K562 (cell line): ENCODE results near the gene LATS1. TPM values are rescaled to one million over a fixed set of nuclear protein-coding genes. Genes with fewer than 3 reads are reported as not detected.

Source experiments
- ATF1 ChIP-seq, 2 experiments: fragments of 450-650 bp in 1 of 2; IDR thresholded peaks; 2 replicates each; pipeline ENCODE4 v1.6.1; 2016; ENCODE audit warnings: missing compliant biosample characterization in 1 of 2, missing genetic modification characterization in 1 of 2
- ETS1 ChIP-seq: conservative IDR thresholded peaks from 2 replicates; pipeline ENCODE4 v1.6.1; 2011; ENCODE audit warnings: low read depth, mild to moderate bottlenecking, low read length; ENCODE audit not compliant: control insufficient read depth
- FOSL1 ChIP-seq: fragments of 200-800 bp; sonication (Bioruptor generic); conservative IDR thresholded peaks from 2 replicates; pipeline ENCODE4 v1.6.1; 2016; ENCODE audit warnings: missing genetic modification characterization, missing compliant biosample characterization
- HDAC6 ChIP-seq: IDR thresholded peaks from 2 replicates; pipeline ENCODE4 v1.6.1; 2012; ENCODE audit warnings: low read depth, mild to moderate bottlenecking, control low read depth, inconsistent platforms, low read length, moderate library complexity
- MAFK ChIP-seq: IDR thresholded peaks from 2 replicates; pipeline ENCODE4 v1.6.1; 2011; ENCODE audit warnings: low read length, improper control_type of control experiment
- NFRKB ChIP-seq: fragments of 450-650 bp; IDR thresholded peaks from 2 replicates; pipeline ENCODE4 v1.6.1; 2016; ENCODE audit warnings: low read depth
- NONO ChIP-seq, 2 experiments: fragments of 200-400 bp in 1 of 2; fragments of 450-650 bp in 1 of 2; formaldehyde crosslinking in 1 of 2; IDR thresholded peaks; 2 replicates each; pipeline ENCODE4 v1.6.1; 2017; ENCODE audit warnings: low read depth in 2 of 2, mild to moderate bottlenecking in 2 of 2, moderate library complexity in 2 of 2, low read length in 1 of 2
- RBM39 ChIP-seq: fragments of 200-400 bp; formaldehyde crosslinking; optimal IDR thresholded peaks from 2 replicates; pipeline ENCODE3; 2018; ENCODE audit warnings: low read depth, low read length
- SNRNP70 ChIP-seq: fragments of 200-400 bp; formaldehyde crosslinking; optimal IDR thresholded peaks from 2 replicates; pipeline ENCODE3; 2017; ENCODE audit warnings: low read depth, low read length
- TARDBP ChIP-seq: fragments of 450-650 bp; IDR thresholded peaks from 2 replicates; pipeline ENCODE4 v1.6.1; 2016
- TCF15 ChIP-seq: fragments of 250-450 bp; sonication (Bioruptor Pico); IDR thresholded peaks from 2 replicates; pipeline ENCODE4 v1.8.0; 2022; ENCODE audit warnings: moderate library complexity, mild to moderate bottlenecking, inconsistent platforms
- TEAD4 ChIP-seq, 2 experiments: sonication (generic) in 1 of 2; formaldehyde crosslinking in 1 of 2; IDR thresholded peaks; 2 replicates each; pipeline versions ENCODE4 v1.6.1 to v1.8.0; 2012 to 2022; ENCODE audit warnings: borderline replicate concordance in 1 of 2, inconsistent platforms in 1 of 2, low read length in 1 of 2, mild to moderate bottlenecking in 1 of 2, missing genetic modification reagents in 1 of 2
- TGIF2 ChIP-seq: sonication (generic); formaldehyde crosslinking; IDR thresholded peaks from 2 replicates; pipeline ENCODE4 v1.8.1; 2022; ENCODE audit warnings: mild to moderate bottlenecking, missing genetic modification reagents, moderate library complexity
- ZC3H11A ChIP-seq: IDR thresholded peaks from 2 replicates; pipeline ENCODE4 v1.6.1; 2012; ENCODE audit warnings: low read depth, low read length, improper control_type of control experiment
- ZNF12 ChIP-seq: sonication (generic); formaldehyde crosslinking; IDR thresholded peaks from 2 replicates; pipeline ENCODE4 v1.4.0; 2020; ENCODE audit warnings: mild to moderate bottlenecking, missing genetic modification reagents
- ZNF79 ChIP-seq: fragments of 250-450 bp; sonication (Bioruptor Pico); IDR thresholded peaks from 2 replicates; pipeline ENCODE4 v1.4.0; 2020; ENCODE audit warnings: low read depth, mild to moderate bottlenecking, moderate library complexity
- polyA plus RNA-seq, 8 experiments: library from polyadenylated mRNA; depleted of rRNA in 4 of 8; stranded (reverse) in 5 of 8; unstranded in 3 of 8; fragments of >200 nt; fragmentation: Nextera tagmentation in 2 of 8; fragmentation: Illumina TruSeq in 1 of 8; extraction: Ambion mirVana in 2 of 8; extraction: Trizol in 1 of 8; gene quantifications; 2 replicates each; pipeline versions ENCODE4 v1.2.1 to v1.2.3, GENCODE V29; 2011 to 2014; ENCODE audit warnings: inconsistent platforms in 1 of 8, missing spikeins in 1 of 8
- total RNA-seq, 7 experiments: library from RNA; depleted of rRNA in 6 of 7; stranded (reverse); fragments of >200 nt in 6 of 7; fragmentation: Illumina TruSeq in 2 of 7; extraction: Trizol in 2 of 7; gene quantifications; 2 replicates each; pipeline versions ENCODE4 v1.2.1 to v1.2.3, GENCODE V29; 2011 to 2021; ENCODE audit warnings: low replicate concordance in 1 of 7
- TF ChIP-seq, protein P1 (sequence below): sonication (generic); formaldehyde crosslinking; IDR thresholded peaks from 2 replicates; pipeline ENCODE4 v1.8.0; 2023; ENCODE audit warnings: mild to moderate bottlenecking, missing genetic modification reagents
- TF ChIP-seq, protein P2 (sequence below): fragments of 200-400 bp; formaldehyde crosslinking; IDR thresholded peaks from 2 replicates; pipeline ENCODE4 v1.6.1; 2017; ENCODE audit warnings: mild to moderate bottlenecking, low read depth, low read length, moderate library complexity
- TF ChIP-seq, protein P3 (sequence below): sonication (generic); formaldehyde crosslinking; IDR thresholded peaks from 2 replicates; pipeline ENCODE4 v1.8.1; 2023; ENCODE audit warnings: mild to moderate bottlenecking, missing genetic modification reagents, moderate library complexity
- TF ChIP-seq, protein P4 (sequence below): fragments of 450-650 bp; formaldehyde crosslinking; IDR thresholded peaks from 2 replicates; pipeline ENCODE4 v1.4.0; 2020; ENCODE audit warnings: mild to moderate bottlenecking, moderate library complexity

Gene LATS1
- total and polyA plus RNA-seq, 9 of the 15 experiments (the other 6 are each of a cell fraction or from before 2014, with no cell fraction given) = 5.0 to 36.3 (median 18.4) TPM

DNA sequence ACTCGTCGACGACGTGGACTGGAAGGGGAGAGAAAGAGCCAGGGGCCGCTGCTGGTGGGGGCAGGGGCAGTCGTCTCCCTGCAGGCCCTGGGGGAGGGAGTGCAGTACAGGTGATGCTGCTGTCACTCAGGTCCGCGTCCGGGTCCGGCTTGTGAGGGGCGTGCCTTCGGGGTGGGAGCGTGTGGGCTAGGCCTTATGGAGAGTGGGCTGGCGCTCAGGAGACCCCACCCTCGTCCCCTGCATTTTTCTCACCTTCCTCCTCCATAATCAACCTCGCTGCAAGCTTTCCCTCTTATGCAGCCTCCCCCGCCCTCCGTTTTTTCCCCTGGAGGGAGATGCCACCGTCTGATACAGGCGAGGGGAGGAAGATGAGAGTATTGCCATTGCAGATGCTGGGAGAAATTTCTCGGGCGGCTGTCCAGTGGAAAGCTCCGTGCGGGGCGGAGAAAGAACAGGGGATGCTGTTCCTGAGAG, 32.3 kb upstream of the LATS1 start (continued):
- TF ChIP-seq, protein P1, sequence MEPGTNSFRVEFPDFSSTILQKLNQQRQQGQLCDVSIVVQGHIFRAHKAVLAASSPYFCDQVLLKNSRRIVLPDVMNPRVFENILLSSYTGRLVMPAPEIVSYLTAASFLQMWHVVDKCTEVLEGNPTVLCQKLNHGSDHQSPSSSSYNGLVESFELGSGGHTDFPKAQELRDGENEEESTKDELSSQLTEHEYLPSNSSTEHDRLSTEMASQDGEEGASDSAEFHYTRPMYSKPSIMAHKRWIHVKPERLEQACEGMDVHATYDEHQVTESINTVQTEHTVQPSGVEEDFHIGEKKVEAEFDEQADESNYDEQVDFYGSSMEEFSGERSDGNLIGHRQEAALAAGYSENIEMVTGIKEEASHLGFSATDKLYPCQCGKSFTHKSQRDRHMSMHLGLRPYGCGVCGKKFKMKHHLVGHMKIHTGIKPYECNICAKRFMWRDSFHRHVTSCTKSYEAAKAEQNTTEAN (CRISPR knock-in tag) = no peak
- TF ChIP-seq, protein P2, sequence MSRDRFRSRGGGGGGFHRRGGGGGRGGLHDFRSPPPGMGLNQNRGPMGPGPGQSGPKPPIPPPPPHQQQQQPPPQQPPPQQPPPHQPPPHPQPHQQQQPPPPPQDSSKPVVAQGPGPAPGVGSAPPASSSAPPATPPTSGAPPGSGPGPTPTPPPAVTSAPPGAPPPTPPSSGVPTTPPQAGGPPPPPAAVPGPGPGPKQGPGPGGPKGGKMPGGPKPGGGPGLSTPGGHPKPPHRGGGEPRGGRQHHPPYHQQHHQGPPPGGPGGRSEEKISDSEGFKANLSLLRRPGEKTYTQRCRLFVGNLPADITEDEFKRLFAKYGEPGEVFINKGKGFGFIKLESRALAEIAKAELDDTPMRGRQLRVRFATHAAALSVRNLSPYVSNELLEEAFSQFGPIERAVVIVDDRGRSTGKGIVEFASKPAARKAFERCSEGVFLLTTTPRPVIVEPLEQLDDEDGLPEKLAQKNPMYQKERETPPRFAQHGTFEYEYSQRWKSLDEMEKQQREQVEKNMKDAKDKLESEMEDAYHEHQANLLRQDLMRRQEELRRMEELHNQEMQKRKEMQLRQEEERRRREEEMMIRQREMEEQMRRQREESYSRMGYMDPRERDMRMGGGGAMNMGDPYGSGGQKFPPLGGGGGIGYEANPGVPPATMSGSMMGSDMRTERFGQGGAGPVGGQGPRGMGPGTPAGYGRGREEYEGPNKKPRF = no peak
- TF ChIP-seq NFRKB = no peak
- no peak for TF ChIP-seq ZNF12
- no peak for TF ChIP-seq NONO (IDR thresholded peaks at IDR 0.05; ENCODE audit: low read depth in 2 of 2, low read length in 1 of 2)
- TF ChIP-seq ZC3H11A = no peak
- no peak for TF ChIP-seq MAFK
- TF ChIP-seq ATF1 (CRISPR knock-in tag; IDR thresholded peaks at IDR 0.05) = 0 out of 2 replicates have a peak, but pooled peaks have one; percentile 1
- TF ChIP-seq ATF1 (tag; IDR thresholded peaks at IDR 0.05) = peak; percentile 45
- TF ChIP-seq TCF15 (CRISPR knock-in tag) = no peak
- no peak for TF ChIP-seq TARDBP
- no peak for TF ChIP-seq FOSL1 (tag)
- 0 out of 2 replicates have a peak, but pooled peaks have one; percentile 9 for TF ChIP-seq TGIF2 (CRISPR knock-in tag)
- no peak for TF ChIP-seq ZNF79 (CRISPR knock-in tag)
- TF ChIP-seq, protein P3, sequence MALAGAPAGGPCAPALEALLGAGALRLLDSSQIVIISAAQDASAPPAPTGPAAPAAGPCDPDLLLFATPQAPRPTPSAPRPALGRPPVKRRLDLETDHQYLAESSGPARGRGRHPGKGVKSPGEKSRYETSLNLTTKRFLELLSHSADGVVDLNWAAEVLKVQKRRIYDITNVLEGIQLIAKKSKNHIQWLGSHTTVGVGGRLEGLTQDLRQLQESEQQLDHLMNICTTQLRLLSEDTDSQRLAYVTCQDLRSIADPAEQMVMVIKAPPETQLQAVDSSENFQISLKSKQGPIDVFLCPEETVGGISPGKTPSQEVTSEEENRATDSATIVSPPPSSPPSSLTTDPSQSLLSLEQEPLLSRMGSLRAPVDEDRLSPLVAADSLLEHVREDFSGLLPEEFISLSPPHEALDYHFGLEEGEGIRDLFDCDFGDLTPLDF (CRISPR knock-in tag) = 0 out of 2 replicates have a peak, but pooled peaks have one; percentile 43
- TF ChIP-seq RBM39 = peak; percentile 69
- TF ChIP-seq, protein P4, sequence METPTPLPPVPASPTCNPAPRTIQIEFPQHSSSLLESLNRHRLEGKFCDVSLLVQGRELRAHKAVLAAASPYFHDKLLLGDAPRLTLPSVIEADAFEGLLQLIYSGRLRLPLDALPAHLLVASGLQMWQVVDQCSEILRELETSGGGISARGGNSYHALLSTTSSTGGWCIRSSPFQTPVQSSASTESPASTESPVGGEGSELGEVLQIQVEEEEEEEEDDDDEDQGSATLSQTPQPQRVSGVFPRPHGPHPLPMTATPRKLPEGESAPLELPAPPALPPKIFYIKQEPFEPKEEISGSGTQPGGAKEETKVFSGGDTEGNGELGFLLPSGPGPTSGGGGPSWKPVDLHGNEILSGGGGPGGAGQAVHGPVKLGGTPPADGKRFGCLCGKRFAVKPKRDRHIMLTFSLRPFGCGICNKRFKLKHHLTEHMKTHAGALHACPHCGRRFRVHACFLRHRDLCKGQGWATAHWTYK (CRISPR knock-in tag) = peak; percentile 30; the same call in 1 of the 2 replicates
- TF ChIP-seq TEAD4 (IDR thresholded peaks at IDR 0.05; ENCODE audit: low read length) = peak; percentile 49
- 0 out of 2 replicates have a peak, but pooled peaks have one; percentile 6 for TF ChIP-seq TEAD4 (CRISPR knock-in tag; IDR thresholded peaks at IDR 0.05; ENCODE audit: borderline replicate concordance)
- TF ChIP-seq SNRNP70 = no peak
- TF ChIP-seq HDAC6 = no peak
- TF ChIP-seq ETS1 = no peak
